GM12873 (cell line): Measurements from ENCODE around the gene MSH3.

Experiments
- CTCF ChIP-seq: IDR thresholded peaks from 2 replicates; pipeline ENCODE4 v1.5.1; 2012; ENCODE audit warnings: low read depth, mild to moderate bottlenecking, moderate library complexity, low read length, control low read depth; ENCODE audit not compliant: insufficient read depth; ENCODE audit errors: missing control alignments

MSH3 gene

DNA sequence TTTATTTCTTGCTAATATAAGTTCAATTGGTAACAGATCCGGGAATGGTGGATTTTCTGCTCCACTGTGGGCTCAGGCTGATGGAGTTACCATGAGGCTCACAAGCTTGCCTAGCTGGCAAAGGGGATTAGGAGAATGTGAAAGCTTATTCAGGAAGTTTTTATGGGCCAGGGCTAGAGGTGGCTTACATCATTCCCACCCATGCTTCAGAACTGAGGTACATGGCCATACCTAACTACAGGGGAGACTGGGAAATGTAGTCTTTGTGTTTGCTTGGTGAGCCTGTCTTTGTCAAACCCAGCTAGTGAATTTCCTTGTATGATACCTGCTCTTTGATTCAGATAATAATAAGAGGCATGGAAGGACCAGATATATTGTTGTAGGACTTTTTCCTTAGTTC is 106.2 kb downstream of the MSH3 start:
- TF ChIP-seq CTCF, result no peak

- TF ChIP-seq CTCF, result no peak
Observed at GRCh38 chr5:80761176-80761575, 106.7 kb downstream of the MSH3 start.

GRCh38 chr5:80761966-80762365 is 107.5 kb downstream of the MSH3 start:
- no peak for TF ChIP-seq CTCF

GRCh38 chr5:80762573-80762972 is 108.1 kb downstream of the MSH3 start:
- TF ChIP-seq CTCF, result no peak

- no peak for TF ChIP-seq CTCF
Observed at GRCh38 chr5:80763211-80763610, 108.8 kb downstream of the MSH3 start.

GRCh38 chr5:80763873-80764647 is 109.6 kb downstream of the MSH3 start:
- TF ChIP-seq CTCF, result no peak

- no peak for TF ChIP-seq CTCF
Observed at GRCh38 chr5:80764786-80765185, 110.3 kb downstream of the MSH3 start.
